SK-N-MC (cell line): ENCODE measurements around the gene DCLRE1B.

Experiments used
- EZH2 ChIP-seq: fragments of 200-600 bp; sonication (generic); IDR thresholded peaks from one replicate; pipeline ENCODE4 v1.6.1; 2017; ENCODE audit warnings: antibody characterized with exemption
- POLR2AphosphoS5 ChIP-seq: IDR thresholded peaks from 2 replicates; pipeline ENCODE4 v1.6.1; 2012; ENCODE audit warnings: mild to moderate bottlenecking, low read depth, low read length, borderline replicate concordance

GRCh38 chr1:113913312-113913668 lies 8.2 kb downstream of the DCLRE1B start:
- TF ChIP-seq POLR2AphosphoS5 (no peak), EZH2 (no peak)
